ENCODE results near the gene BIN2.

GRCh38 chr12:51346581-51346980 is 22.6 kb upstream of the BIN2 start, which contains the start of gene CELA1:
- TF ChIP-seq, protein P1, sequence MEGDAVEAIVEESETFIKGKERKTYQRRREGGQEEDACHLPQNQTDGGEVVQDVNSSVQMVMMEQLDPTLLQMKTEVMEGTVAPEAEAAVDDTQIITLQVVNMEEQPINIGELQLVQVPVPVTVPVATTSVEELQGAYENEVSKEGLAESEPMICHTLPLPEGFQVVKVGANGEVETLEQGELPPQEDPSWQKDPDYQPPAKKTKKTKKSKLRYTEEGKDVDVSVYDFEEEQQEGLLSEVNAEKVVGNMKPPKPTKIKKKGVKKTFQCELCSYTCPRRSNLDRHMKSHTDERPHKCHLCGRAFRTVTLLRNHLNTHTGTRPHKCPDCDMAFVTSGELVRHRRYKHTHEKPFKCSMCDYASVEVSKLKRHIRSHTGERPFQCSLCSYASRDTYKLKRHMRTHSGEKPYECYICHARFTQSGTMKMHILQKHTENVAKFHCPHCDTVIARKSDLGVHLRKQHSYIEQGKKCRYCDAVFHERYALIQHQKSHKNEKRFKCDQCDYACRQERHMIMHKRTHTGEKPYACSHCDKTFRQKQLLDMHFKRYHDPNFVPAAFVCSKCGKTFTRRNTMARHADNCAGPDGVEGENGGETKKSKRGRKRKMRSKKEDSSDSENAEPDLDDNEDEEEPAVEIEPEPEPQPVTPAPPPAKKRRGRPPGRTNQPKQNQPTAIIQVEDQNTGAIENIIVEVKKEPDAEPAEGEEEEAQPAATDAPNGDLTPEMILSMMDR (IDR thresholded peaks at IDR 0.05; ENCODE audit: low read length) = no peak
- TF ChIP-seq EZH2 (optimal IDR thresholded peaks at IDR 0.05; ENCODE audit: low read depth, low read length) = no peak
- TF ChIP-seq EZH2phosphoT487 (IDR thresholded peaks at IDR 0.05; ENCODE audit: low read length) = no peak

Measured in MM.1S (cell line).